HG03025 (cell line): ENCODE data around the gene FOXC2.

ENCODE experiments used
- ATAC-seq: cut with Tn5 transposase; IDR thresholded peaks from one replicate; pipeline ENCODE4 v1.9.1; 2021; ENCODE audit warnings: mild to moderate bottlenecking, moderate library complexity; ENCODE audit not compliant: unreplicated experiment, low FRiP score

FOXC2 gene

GRCh38 chr16:86566601-86566965 is at the start of gene FOXC2:
Gene FOXC2 (plus strand): TSS chr16:86566829. CDS start chr16:86567336, 507 bp downstream.
- ATAC-seq = no peak

DNA sequence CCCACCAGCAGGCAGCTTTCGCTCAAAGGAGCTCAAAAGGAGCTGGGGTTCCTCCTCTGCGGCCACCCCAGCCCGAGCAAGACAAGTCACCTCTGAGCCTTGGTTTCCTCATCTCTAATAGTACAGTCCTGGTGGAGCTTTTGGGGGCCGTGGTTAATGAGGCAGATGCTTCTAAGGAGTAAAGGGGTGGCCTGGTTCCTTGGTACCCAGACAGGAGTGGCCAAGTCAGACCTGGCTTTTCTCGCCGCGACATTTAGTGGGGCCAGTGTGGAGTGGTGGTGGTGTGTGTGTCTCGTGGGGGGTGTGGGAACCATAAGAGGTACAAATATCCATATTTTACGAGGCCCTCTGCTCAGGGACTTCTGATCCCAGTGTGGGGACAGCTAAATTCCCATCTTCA is 49.6 kb upstream of the FOXC2 start:
- no peak for ATAC-seq

GRCh38 chr16:86517652-86518258 is 48.9 kb upstream of the FOXC2 start:
- no peak for ATAC-seq

GRCh38 chr16:86519007-86519648 is 47.5 kb upstream of the FOXC2 start:
- no peak for ATAC-seq

DNA sequence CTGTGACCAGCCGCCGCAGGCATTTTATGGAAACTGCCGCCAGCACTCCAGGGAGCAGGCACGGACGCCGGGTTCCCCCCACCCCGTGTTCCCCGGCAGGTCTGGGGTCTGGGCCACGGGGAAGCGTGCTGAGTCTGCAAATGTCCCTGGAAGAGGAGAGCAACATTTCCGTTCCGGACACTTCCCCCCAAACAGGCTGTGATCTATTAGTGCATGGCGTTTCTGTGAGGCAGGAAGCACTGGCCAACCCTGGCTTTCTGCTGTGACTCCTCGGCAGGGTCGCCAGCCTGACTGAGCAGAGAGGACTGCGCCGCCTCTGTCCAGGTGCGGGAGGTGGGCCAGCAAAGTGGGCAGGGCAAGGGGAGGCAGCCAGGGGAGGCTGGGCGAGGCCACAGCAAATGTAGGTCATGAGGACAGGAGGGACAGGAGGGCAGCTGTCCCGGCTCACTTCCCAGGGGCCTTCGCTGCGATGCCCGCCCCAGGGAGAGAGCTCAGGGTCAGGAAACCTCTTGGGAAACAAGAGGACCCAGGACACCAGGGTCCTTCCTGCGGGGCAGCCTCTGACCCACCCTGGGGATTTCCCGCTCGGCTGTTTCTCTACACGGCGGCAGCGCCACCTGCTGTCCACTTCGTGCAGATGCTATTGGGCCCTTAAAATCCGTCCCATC is 46.8 kb upstream of the FOXC2 start:
- ATAC-seq = no peak

- no peak for ATAC-seq
Observed at GRCh38 chr16:86520317-86521210, 46.1 kb upstream of the FOXC2 start.

DNA sequence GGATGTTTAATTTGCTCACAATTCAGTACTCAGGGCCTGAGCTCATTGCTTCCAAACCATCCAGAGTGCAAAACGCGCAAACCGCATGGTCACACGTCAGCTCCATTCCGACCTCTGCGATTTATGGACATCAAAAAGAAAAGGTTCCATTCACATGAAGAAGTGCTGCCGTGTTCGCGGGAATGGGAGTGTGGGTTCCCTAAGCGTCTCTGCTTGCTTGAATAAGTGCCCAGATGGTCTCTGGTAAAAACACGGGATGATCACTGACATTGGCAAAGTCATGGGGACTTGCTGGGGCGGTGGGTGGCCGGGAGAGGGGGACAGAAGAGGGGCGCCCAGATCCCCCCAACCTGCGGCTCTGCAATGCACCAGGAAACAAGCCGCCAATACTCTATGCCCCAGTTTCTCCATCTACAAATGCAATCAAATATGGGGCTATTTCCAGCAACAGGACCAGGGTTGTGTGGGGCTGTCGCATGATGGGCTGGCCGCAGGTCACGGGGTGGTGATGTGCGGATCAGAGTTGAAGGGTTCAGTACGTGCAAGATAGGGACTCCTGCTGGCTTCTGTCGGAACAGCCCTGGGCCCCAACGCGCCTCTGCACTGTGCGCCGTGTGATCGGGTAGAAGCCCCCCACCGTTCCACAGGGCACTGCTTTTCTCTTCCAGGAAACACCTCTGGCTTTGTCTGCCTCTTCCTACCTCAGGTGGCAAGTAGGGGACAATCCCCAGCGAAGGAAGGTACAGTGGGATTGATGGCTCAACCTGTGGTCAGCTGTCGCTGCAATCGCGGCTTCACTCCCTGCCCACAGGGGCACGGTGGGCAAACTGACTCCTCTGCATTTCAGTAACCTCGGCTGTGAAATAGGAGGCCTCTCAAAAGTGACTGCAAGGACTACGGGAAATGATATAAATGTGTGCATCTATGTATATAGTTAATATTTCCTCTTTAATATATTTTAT is 45.1 kb upstream of the FOXC2 start:
- ATAC-seq = no peak

DNA sequence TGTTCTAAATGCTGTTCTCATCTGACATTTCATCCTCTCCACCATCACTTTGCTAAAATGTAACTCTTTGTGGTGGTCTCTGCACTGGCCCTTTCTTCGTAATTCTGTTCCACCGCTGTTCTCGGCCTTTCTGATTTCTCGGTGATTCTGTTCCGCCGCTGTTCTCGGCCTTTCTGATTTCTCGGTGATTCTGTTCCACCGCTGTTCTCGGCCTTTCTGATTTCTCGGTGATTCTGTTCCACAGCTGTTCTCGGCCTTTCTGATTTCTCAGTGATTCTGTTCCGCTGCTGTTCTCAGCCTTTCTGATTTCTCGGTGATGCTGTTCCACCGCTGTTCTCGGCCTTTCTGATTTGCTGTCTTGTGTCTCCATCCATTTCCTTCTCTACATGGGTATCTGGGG is 44.0 kb upstream of the FOXC2 start:
- no peak for ATAC-seq

- no peak for ATAC-seq
Observed at GRCh38 chr16:86523166-86523740, 43.4 kb upstream of the FOXC2 start.

- no peak for ATAC-seq
Observed at GRCh38 chr16:86524029-86524428, 42.6 kb upstream of the FOXC2 start.

GRCh38 chr16:86525696-86526095 is 40.9 kb upstream of the FOXC2 start:
- no peak for ATAC-seq

- no peak for ATAC-seq
Observed at GRCh38 chr16:86527366-86527765, 39.3 kb upstream of the FOXC2 start.

GRCh38 chr16:86528061-86528929 is 38.3 kb upstream of the FOXC2 start:
- no peak for ATAC-seq

GRCh38 chr16:86529160-86529559 is 37.5 kb upstream of the FOXC2 start:
- no peak for ATAC-seq

DNA sequence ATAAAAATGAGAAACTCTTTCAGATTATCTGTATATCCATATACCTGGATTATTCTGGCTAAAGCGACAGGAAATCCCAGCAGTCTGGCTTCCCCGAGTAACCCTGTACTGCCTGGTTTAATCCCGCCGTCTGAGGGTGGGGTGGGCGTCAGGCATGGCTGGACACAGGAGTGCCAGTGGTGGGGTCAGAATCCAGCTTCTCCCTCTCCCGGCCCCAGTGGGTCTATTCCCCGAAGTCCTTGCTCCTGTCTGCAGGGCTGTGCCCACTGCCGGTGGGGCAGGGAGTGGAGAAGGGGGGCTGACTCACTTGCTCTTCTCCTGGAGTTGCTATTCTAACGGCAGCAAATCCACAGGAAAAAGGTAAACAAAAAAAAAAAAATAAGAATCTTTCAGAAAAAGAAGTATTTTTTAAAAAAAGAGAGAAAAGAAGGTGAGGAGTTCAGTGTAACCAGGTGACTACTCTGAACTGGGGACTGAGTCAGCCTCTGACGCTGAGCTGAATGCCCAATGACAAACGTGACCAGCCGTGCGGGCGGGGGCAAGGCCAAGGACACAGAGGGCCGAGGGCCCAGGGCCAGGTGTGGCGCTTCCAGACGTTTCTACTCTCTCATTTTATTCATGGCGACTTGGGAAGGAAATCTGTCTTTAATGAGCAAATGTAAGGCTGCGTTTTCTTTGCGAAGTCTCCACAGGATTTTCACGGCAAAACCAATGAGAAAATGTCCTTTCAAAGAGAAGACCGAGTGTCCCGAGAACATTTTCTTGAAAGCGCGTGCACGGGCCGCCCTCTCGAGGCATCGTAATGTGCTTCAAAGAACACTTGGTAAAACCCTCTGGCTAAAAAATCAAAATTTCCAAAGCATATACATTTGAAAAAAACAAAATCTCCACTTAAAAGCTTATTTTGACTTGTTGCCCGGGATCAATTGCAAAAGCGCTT is 36.1 kb upstream of the FOXC2 start:
- ATAC-seq = no peak

DNA sequence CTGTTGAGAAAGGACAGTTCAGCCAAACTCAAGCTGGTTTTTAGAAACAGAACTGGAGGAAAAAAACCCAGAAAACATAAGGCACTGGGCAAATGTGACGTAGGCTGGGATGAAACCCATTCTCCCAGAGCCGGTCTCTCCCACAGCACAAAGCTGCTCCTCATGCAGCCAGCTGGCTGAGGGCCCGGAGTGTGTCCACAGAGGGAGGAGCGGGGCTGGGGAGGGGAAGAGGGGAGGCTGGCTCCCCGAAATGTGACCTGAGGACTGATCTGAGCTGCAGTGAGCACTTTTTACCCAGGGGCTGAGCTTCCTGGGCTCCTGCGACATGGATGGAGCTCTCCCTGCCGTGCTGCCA is 35.5 kb upstream of the FOXC2 start:
- ATAC-seq = no peak

DNA sequence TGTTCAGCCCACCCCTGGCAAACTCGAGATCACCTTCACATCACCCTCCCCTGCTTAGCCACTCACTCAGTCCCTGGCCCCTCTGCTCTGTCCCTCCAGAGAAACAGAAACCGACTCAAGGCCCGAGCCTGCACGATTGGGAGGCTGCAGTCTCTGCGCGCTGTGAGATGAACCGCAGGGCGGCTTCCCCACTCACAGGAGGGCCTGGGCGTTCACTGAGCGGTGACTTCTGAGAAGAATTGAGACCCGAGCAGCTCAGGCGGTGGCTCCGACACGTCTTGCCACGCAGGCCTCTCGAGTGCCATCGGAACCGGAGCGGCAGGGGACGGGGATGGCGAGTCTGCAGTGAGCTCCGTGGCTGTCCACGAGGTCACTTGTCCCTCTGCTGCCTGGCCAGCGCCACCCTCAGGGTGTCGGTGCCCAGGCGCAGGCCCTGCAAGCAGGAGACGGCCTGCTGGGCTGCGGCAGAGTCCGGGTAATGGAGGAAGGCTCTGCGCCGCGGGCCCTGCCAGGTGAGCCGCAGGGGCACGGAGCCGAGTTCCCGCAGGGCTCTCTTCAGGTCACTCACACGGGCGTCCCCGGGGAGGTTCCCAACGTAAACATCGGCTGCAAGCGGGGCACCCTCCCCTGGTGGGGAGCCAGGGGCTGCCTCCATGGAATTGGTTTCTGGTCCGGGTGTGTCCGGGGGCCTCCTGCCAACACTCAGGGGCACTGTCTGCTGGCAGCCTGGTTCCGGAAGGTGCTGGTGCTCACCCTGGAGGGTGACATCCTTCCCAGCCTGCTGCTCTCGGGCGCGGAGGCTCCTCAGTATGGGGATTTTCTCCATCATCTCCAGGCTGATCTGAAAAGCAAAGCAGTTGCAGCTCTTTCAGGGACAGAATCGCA is 34.7 kb upstream of the FOXC2 start:
- no peak for ATAC-seq
